H9 (cell line): ENCODE results near the gene DEPDC5. TPM values are rescaled to one million over a fixed set of nuclear protein-coding genes. Genes with fewer than 3 reads are reported as not detected.

Experiments used
- DNase-seq: peaks from one replicate; pipeline ENCODE4 v3.0.0-alpha.2; 2017
- H2AFZ ChIP-seq: one replicate; pipeline ENCODE4 v1.6.1; 2013; ENCODE audit warnings: mild to moderate bottlenecking, low read length, control low read depth, moderate library complexity
- H2AK5ac ChIP-seq: 2 replicates; pipeline ENCODE4 v1.6.1; 2013; ENCODE audit warnings: low read length, control low read depth, mixed read lengths; ENCODE audit not compliant: insufficient read length
- H2BK120ac ChIP-seq: one replicate; pipeline ENCODE4 v1.6.1; 2013; ENCODE audit warnings: low read depth, mild to moderate bottlenecking, low read length, control low read depth, inconsistent platforms; ENCODE audit not compliant: poor library complexity, severe bottlenecking
- H2BK12ac ChIP-seq: 2 replicates; pipeline ENCODE4 v1.6.1; 2013; ENCODE audit warnings: low read length, control low read depth, mixed read lengths, low read depth; ENCODE audit not compliant: insufficient read length
- H2BK15ac ChIP-seq: 2 replicates; pipeline ENCODE4 v1.6.1; 2013; ENCODE audit warnings: low read depth, low read length, control low read depth
- H2BK20ac ChIP-seq: one replicate; pipeline ENCODE4 v1.6.1; 2013; ENCODE audit warnings: low read depth, mild to moderate bottlenecking, low read length, control low read depth, inconsistent platforms; ENCODE audit not compliant: poor library complexity, severe bottlenecking
- H2BK5ac ChIP-seq: 2 replicates; pipeline ENCODE4 v1.6.1; 2013; ENCODE audit warnings: low read length, control low read depth, mixed read lengths; ENCODE audit not compliant: insufficient read length
- H3K14ac ChIP-seq: 2 replicates; pipeline ENCODE4 v1.6.1; 2013; ENCODE audit warnings: low read length, control low read depth; ENCODE audit not compliant: insufficient read depth
- H3K18ac ChIP-seq: 2 replicates; pipeline ENCODE4 v1.6.1; 2013; ENCODE audit warnings: low read depth, mild to moderate bottlenecking, mixed read lengths, low read length, control low read depth; ENCODE audit not compliant: insufficient read length
- H3K23ac ChIP-seq: 2 replicates; pipeline ENCODE4 v1.6.1; 2013; ENCODE audit warnings: low read length, control low read depth, mixed read lengths, low read depth; ENCODE audit not compliant: insufficient read length
- H3K23me2 ChIP-seq: 2 replicates; pipeline ENCODE4 v1.6.1; 2013; ENCODE audit warnings: low read depth, mild to moderate bottlenecking, mixed read lengths, low read length, control low read depth; ENCODE audit not compliant: insufficient read length, poor library complexity, severe bottlenecking
- H3K27ac ChIP-seq: 2 replicates; pipeline ENCODE4 v1.5.1; 2013; ENCODE audit warnings: low read length, control low read depth, mixed read lengths, low read depth; ENCODE audit not compliant: insufficient read length
- H3K27me3 ChIP-seq: 2 replicates; pipeline ENCODE4 v1.6.1; 2013; ENCODE audit warnings: low read length, control low read depth, inconsistent platforms; ENCODE audit not compliant: insufficient read depth
- H3K4ac ChIP-seq: 2 replicates; pipeline ENCODE4 v1.6.1; 2013; ENCODE audit warnings: low read depth, mild to moderate bottlenecking, control low read depth, inconsistent platforms, low read length, moderate library complexity
- H3K4me1 ChIP-seq: 2 replicates; pipeline ENCODE4 v1.6.1; 2013; ENCODE audit warnings: low read length, control low read depth, inconsistent platforms; ENCODE audit not compliant: insufficient read depth
- H3K4me2 ChIP-seq: 2 replicates; pipeline ENCODE4 v1.6.1; 2013; ENCODE audit warnings: low read length, control low read depth, mixed read lengths; ENCODE audit not compliant: insufficient read length, insufficient read depth
- H3K56ac ChIP-seq: 2 replicates; pipeline ENCODE4 v1.6.1; 2013; ENCODE audit warnings: low read depth, mild to moderate bottlenecking, mixed read lengths, low read length, control low read depth; ENCODE audit not compliant: insufficient read length
- H3K79me1 ChIP-seq: 2 replicates; pipeline ENCODE4 v1.6.1; 2013; ENCODE audit warnings: low read depth, mild to moderate bottlenecking, moderate library complexity, low read length, control low read depth, inconsistent platforms; ENCODE audit not compliant: insufficient read depth, poor library complexity, severe bottlenecking
- H3K79me2 ChIP-seq: 2 replicates; pipeline ENCODE4 v1.6.1; 2013; ENCODE audit warnings: low read length, control low read depth, inconsistent platforms; ENCODE audit not compliant: insufficient read depth
- H3K9ac ChIP-seq: 2 replicates; pipeline ENCODE4 v1.6.1; 2013; ENCODE audit warnings: low read length, control low read depth, mixed read lengths; ENCODE audit not compliant: insufficient read length; ENCODE audit errors: extremely low read depth
- H3K9me3 ChIP-seq: one replicate; pipeline ENCODE4 v1.6.1; 2013; ENCODE audit warnings: low read depth, low read length, inconsistent platforms; ENCODE audit not compliant: control insufficient read depth
- H3T11ph ChIP-seq: one replicate; pipeline ENCODE4 v1.6.1; 2013; ENCODE audit warnings: mild to moderate bottlenecking, low read length, control low read depth, inconsistent platforms
- H4K20me1 ChIP-seq: one replicate; pipeline ENCODE4 v1.6.1; 2013; ENCODE audit not compliant: control insufficient read depth, insufficient read length, insufficient read depth
- H4K5ac ChIP-seq: 2 replicates; pipeline ENCODE4 v1.6.1; 2013; ENCODE audit warnings: low read depth, mild to moderate bottlenecking, mixed read lengths, low read length, control low read depth; ENCODE audit not compliant: insufficient read length
- H4K8ac ChIP-seq: replicated peaks from 2 replicates; pipeline ENCODE4 v1.6.1; 2013; ENCODE audit warnings: low read length, control low read depth, mixed read lengths, low read depth; ENCODE audit not compliant: insufficient read length
- H4K91ac ChIP-seq: 2 replicates; pipeline ENCODE4 v1.6.1; 2013; ENCODE audit warnings: low read depth, mild to moderate bottlenecking, moderate library complexity, mixed read lengths, low read length, control low read depth; ENCODE audit not compliant: insufficient read length
- H3K27ac Mint-ChIP-seq, 3 experiments: 2 replicates in 2 of 3; 3 replicates in 1 of 3; pipeline ENCODE4 v1.8.0; 2020 to 2021; ENCODE audit warnings: mixed read lengths in 3 of 3, mild to moderate bottlenecking in 1 of 3, moderate library complexity in 1 of 3
- H3K27me3 Mint-ChIP-seq: 2 replicates; pipeline ENCODE4 v1.8.0; 2021; ENCODE audit warnings: low read depth, mild to moderate bottlenecking, moderate library complexity, mixed read lengths
- H3K36me3 Mint-ChIP-seq, 3 experiments: 2 replicates in 2 of 3; 3 replicates in 1 of 3; pipeline ENCODE4 v1.8.0; 2020 to 2021; ENCODE audit warnings: low read depth in 3 of 3, mixed read lengths in 3 of 3; ENCODE audit not compliant: insufficient read depth in 1 of 3
- H3K4me1 Mint-ChIP-seq, 2 experiments: 2 replicates each; pipeline ENCODE4 v1.8.0; 2020; ENCODE audit warnings: mixed read lengths in 2 of 2
- H3K4me3 Mint-ChIP-seq, 2 experiments: 2 replicates in 1 of 2; 3 replicates in 1 of 2; pipeline ENCODE4 v1.8.0; 2020 to 2021; ENCODE audit warnings: mild to moderate bottlenecking in 2 of 2, mixed read lengths in 2 of 2, moderate library complexity in 1 of 2
- H3K9me3 Mint-ChIP-seq, 2 experiments: 2 replicates in 1 of 2; 3 replicates in 1 of 2; pipeline ENCODE4 v1.8.0; 2020; ENCODE audit warnings: mild to moderate bottlenecking in 2 of 2, mixed read lengths in 2 of 2, moderate library complexity in 1 of 2
- CTCF ChIP-seq: fragments of 200-600 bp; sonication (generic); conservative IDR thresholded peaks from 3 replicates; pipeline ENCODE4 v1.8.0; 2021; ENCODE audit warnings: antibody characterized with exemption, mild to moderate bottlenecking
- WGBS: extraction: QIAGEN DNeasy Blood & Tissue Kit; methylation state at CpG from one replicate; pipeline ENCODE4 v1.1.7; 2013; ENCODE audit warnings: missing lambda C conversion rate, low lambda C conversion rate, mixed read lengths; ENCODE audit not compliant: insufficient read length; ENCODE audit errors: extremely low coverage; 5-methylcytosine and 5-hydroxymethylcytosine counted together
- total RNA-seq: library from RNA; stranded (reverse); gene quantifications from 2 replicates; pipeline ENCODE4 v1.2.1, GENCODE V29; 2021

DEPDC5 gene
- total RNA-seq, 1 experiment from 2014 or later, result 29.2 TPM

GRCh38 chr22:31952094-31952401, 198.2 kb downstream of the DEPDC5 start:
- no peaks in the 10 kb centered on the region; the same call in none of the 2 replicates for H3K4me1 ChIP-seq
- no peak for DNase-seq
- no peak overlapping the region for H4K91ac ChIP-seq
- peaks cover 21% of the 10 kb centered on the region for H3K79me1 ChIP-seq
- Mint-ChIP-seq H3K36me3 (peaks cover 37 to 62% (median 54%) of the 10 kb centered on the region in 3 experiments; a peak in 6 of 7 replicates), H3K4me1 (peaks cover 41% of the 10 kb centered on the region in 2 experiments), H3K27ac (peak overlapping the region in 1 of 3 experiments; percentile 55; a peak in 3 of 7 replicates), H3K27me3 (no peaks in the 10 kb centered on the region), H3K4me3 (no peak overlapping the region), H3K9me3 (no peaks in the 10 kb centered on the region)
- WGBS, result no CpG with 5 or more reads among the region's 2 CpGs
- H3K9ac ChIP-seq, result no peak overlapping the region
- H3K23ac ChIP-seq, result no peak overlapping the region
- no peak overlapping the region for H4K8ac ChIP-seq
- H2AFZ ChIP-seq, result no peak overlapping the region
- H2AK5ac ChIP-seq, result no peak overlapping the region
- no peak overlapping the region for H3T11ph ChIP-seq
- no peaks in the 10 kb centered on the region for H3K9me3 ChIP-seq
- H3K23me2 ChIP-seq, result no peaks in the 10 kb centered on the region
- no peaks in the 10 kb centered on the region for H3K27me3 ChIP-seq
- H2BK20ac ChIP-seq, result no peak overlapping the region
- no peak overlapping the region for H3K56ac ChIP-seq
- H3K79me2 ChIP-seq, result peaks cover 50% of the 10 kb centered on the region; the same call in 1 of the 2 replicates
- H4K5ac ChIP-seq, result no peak overlapping the region
- H3K27ac ChIP-seq, result no peak overlapping the region
- no peak overlapping the region for H2BK12ac ChIP-seq
- no peaks in the 10 kb centered on the region for H4K20me1 ChIP-seq
- no peak overlapping the region for H2BK15ac ChIP-seq
- no peak overlapping the region for H3K4ac ChIP-seq
- no peak overlapping the region for H2BK120ac ChIP-seq
- no peak overlapping the region for H3K18ac ChIP-seq
- no peak overlapping the region for H3K14ac ChIP-seq
- TF ChIP-seq CTCF, result peak; percentile 23; the same call in 1 of the 3 replicates
- H3K4me2 ChIP-seq, result no peak overlapping the region
- no peak overlapping the region for H2BK5ac ChIP-seq
